ENCODE data around the gene TNS3.

DNA sequence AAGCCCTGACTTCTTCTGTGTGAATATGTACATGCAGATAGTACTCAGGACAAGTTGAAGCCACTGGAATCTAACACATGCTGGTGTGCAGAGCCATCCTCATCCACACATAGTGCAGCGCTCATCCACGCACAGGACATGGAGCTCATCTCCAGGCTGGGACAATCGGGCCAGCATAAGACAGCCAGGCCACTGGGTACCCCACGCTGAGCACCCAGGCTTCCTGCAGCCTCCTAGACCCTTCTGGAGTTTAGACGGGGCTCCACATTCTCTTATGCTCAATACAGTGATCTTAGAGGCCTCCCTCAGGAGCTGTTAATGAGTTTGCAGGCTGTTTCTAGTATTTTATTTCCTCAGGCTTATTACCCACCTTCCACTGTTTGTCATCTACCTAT, 238.9 kb downstream of the TNS3 start:
- TF ChIP-seq, protein P1, sequence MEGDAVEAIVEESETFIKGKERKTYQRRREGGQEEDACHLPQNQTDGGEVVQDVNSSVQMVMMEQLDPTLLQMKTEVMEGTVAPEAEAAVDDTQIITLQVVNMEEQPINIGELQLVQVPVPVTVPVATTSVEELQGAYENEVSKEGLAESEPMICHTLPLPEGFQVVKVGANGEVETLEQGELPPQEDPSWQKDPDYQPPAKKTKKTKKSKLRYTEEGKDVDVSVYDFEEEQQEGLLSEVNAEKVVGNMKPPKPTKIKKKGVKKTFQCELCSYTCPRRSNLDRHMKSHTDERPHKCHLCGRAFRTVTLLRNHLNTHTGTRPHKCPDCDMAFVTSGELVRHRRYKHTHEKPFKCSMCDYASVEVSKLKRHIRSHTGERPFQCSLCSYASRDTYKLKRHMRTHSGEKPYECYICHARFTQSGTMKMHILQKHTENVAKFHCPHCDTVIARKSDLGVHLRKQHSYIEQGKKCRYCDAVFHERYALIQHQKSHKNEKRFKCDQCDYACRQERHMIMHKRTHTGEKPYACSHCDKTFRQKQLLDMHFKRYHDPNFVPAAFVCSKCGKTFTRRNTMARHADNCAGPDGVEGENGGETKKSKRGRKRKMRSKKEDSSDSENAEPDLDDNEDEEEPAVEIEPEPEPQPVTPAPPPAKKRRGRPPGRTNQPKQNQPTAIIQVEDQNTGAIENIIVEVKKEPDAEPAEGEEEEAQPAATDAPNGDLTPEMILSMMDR (conservative IDR thresholded peaks at IDR 0.05 in 1 of 2, IDR thresholded peaks at IDR 0.05 in 1 of 2; ENCODE audit: extremely low read depth in 1 of 2, insufficient read depth in 1 of 2, low read depth in 1 of 2, low read length in 2 of 2), result no peak
- no peak for TF ChIP-seq EZH2 (IDR thresholded peaks at IDR 0.05; ENCODE audit: borderline replicate concordance, low read length)
